Forelimb muscle (tissue), 1 donor: ENCODE results near the gene SNAP47. TPM values are rescaled to one million over a fixed set of nuclear protein-coding genes. Genes with fewer than 3 reads are reported as not detected.

Experiments used
- DNase-seq: peaks from one replicate; pipeline ENCODE4 v3.0.0-alpha.2; 2013; ENCODE audit warnings: low read depth
- polyA plus RNA-seq: library from polyadenylated mRNA; unstranded; fragments of 120-200 nt; gene quantifications from one replicate; pipeline ENCODE4 v1.2.1, GENCODE V29; 2013; ENCODE audit not compliant: insufficient read length

Gene SNAP47
- polyA plus RNA-seq, 1 donor = 32.2 TPM

DNA sequence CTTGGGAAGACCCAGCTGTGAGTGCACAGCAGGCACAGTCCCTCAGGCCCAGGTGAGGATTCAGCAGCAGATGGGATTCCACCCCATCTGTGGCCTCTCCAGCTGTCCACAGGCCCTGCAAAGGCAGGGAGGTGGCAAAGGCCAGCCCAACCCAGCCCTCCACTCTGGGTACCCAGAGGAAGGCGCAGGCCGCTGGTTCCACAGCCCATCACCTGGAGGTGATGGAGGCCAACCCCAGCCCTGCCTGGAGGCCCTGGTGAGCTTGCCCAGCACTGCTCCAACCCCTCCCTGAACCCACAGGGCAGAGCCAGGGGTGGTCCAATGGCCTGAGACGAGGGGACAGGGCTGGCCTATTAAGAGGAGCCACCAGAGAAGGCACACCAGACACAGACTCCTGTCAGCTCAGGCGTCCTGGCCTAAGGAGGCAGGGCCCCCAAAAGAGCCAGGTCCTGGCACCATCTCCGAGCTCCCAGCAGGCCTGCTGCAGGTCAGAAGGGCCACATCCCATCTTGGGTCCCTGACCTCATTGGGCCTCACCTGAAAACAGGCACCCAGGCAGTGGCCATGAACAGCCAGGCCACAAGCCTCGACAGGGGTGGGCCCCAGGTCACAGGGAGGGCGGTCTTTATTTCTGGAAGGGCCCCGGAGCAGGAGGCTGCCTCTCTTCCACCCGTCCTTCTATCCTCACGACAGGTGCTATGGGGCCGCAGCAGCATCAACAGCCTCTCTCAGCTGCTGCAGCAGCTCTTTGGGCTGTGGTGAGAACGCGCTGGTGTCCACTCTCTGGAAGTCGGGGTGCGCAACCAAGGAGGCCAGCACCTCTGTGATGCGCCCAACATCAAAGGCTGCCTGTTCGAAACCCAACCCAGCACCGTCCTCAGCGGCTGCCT is 3.3 kb upstream of the SNAP47 start:
- no peak for DNase-seq

GRCh38 chr1:227732586-227733308 is 2.5 kb upstream of the SNAP47 start:
- DNase-seq = no peak

DNA sequence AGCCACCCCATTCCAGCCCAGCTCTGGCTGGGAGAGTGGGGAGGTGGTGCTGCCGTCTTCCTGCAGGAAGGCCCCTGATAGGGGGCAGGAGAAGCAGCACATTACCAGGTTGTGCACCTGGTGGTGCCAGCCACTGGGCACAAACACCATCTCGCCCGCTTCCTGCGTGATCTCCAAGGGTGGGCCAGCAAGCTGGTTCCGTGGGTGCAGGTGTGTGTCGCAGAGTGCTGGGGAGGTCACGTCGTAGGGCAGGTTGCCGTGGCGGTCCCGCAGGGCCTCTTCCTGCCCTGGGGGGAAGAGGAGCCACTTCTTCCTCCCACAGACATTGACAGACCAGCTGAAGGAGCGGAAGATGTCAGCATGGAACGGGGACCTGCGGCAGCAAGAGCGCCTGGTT is 1.9 kb upstream of the SNAP47 start:
- no peak for DNase-seq

GRCh38 chr1:227733751-227734545 is 1.3 kb upstream of the SNAP47 start:
- DNase-seq = no peak

GRCh38 chr1:227734546-227734855 is 734 bp upstream of the SNAP47 start:
- no peak for DNase-seq

DNA sequence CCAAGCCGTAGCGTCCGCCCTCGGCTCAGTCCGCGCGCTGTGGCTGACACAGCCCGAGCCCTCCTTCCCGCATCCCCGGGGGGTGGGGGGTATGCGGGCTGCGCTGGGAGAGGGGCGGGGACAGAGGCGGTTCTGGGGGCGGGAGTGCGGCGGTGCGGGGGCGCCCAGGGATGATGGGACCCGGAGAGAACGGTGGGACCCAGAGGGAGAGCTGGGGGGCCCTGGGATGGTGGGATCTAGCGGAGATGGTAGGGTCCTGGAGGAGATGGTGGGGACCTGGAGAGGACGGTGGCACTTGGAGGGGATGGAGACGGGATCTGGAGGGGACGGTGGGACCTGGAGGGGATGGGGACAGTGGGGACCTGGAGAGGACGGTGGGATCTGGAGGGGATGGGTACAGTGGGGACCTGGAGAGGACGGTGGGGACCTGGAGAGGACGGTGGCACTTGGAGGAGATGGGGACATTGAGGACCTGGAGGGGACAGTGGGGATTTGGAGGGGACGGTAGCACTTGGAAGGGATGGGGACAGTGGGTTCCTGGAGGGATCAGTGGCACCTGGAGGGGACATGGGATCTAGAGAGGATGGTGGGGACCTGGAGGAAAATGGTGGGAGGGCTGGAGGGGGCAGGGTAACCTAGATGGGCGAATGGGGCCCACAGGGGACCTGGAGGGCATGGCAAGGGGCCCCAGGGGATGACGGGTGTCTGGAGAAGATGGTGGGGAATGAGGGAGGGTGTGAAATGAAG is 477 bp downstream of the SNAP47 start:
- no peak for DNase-seq

DNA sequence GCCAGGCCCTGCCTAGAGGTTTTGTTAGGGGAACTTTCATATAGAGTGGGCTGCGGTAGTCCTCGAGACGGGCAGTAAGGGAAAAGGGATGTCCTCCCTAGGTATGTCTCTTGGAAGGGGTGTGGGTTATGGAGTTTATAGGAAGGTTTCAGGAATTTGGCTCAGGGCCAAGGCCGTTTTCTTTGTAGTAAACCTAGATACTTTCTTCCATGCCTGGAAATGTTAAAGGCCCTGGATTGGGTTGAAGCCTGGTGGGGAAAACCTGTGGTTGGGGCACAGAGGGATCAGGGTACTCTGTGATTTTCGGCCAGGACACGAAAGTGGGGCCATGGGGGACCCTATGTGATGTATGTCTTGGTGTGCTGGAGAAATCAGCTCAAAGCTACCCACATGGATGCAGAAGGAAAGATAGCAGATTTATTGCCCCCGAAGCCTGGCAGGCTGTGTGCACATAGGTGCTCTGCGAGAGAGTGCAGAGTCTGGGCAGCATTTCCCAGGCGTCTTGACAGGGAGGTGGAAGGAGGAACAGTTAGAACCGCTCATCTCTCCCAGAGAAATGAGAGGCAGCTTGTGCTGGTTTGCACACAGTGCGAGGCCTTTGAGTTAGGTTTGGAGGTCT is 1.7 kb downstream of the SNAP47 start:
- no peak for DNase-seq

GRCh38 chr1:227738820-227739219 is 3.6 kb downstream of the SNAP47 start:
- no peak for DNase-seq

DNA sequence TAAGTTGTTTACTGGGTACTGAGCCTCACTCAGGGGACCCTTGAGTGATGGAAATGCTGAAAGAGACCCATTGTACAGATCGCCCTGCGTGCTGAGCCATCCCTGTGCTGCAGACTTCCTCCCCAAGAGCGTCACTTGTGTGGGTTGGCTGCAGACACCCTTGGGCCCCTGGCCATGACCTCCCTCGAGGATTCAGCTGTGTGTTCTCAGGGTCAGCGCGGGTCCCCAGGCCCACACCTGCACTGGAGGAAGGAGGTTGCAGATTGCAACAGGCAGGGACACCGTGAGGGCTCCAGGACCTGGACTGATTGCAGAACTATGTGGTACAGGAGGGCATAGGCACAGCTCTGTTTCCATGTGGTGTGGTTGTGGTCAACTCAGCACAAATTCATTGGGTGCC is 4.4 kb downstream of the SNAP47 start:
- no peak for DNase-seq

DNA sequence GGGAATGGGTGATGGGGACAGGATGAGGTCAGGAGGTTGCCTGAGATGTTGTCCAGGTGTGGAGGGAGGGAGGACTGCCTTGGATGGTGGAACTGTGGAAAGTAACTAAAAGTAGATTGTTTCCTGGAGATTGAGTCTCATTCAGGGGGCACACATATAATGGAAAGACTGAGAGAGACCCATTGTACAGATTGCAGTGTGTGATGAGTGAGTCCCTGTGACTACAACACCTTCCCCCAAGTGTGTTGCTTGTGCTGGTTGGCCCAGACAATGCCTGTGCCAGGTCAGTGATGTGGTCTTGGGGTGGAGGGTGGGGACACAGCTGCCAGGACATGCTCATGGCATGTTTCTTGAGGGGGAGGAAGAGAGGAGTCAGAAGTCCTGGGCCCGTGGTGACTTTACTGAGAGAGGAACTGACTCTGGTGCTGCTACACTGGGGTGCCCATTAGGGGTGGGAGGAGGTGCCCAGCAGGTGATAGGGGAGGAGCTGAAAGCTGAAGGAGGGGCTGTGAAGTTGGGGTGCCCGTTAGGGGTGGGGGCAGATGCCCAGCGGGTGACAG is 5.2 kb downstream of the SNAP47 start:
- DNase-seq = no peak

GRCh38 chr1:227741166-227741870 is 6.1 kb downstream of the SNAP47 start:
- DNase-seq = no peak

- no peak for DNase-seq
Measured at GRCh38 chr1:227742738-227743715, 7.8 kb downstream of the SNAP47 start.

DNA sequence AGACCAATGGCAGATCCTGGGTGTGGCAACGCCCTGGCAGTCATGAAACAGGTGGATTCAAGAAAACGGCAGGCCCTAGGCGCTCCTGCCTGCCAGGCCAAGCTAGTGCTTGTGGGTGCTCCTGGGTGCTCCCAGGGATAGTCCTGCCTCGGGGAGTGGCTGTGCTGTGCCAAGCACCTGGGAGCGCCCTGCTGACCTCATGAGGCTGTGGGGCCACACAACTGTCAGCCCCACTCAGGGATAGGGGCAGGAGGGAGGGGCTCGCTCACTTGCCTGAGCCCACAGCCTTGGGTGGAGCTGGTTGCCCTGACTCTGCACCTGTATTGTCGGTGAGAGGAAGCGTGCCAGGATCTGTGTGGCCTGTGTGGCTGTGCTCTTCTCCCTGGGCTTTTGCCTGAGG is 9.4 kb downstream of the SNAP47 start:
- DNase-seq = no peak

- DNase-seq = no peak
Measured at GRCh38 chr1:227745568-227746265, 10.5 kb downstream of the SNAP47 start.

- DNase-seq = no peak
Measured at GRCh38 chr1:227746676-227747075, 11.4 kb downstream of the SNAP47 start.

DNA sequence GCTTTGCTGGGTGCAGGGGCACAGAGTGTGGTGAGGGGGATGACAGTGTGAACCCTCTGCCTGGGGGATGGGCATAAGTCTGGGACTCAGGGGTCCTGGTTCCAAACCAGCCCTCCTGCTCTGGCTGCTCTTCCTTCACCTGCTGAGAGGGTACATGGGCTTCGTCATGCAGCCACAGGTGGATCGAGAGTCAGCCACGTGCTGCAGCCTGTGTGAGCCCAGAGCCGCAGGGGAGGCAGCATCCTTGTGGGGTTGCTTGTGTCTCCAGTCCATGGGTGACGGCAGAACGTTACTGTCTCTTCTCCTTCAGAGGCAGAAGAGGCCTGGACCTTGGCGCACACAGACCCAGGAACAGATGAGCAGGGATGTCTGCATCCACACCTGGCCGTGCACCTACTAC is 12.1 kb downstream of the SNAP47 start:
- no peak for DNase-seq

- DNase-seq = no peak
Measured at GRCh38 chr1:227747948-227748495, 12.8 kb downstream of the SNAP47 start.
